Nephron progenitor cell (in vitro differentiated cells): Measurements from ENCODE around the gene KLK10.
"Not testable (repeated sequence)": the region's sequence is repeated elsewhere in the genome, so short reads cannot be mapped to it uniquely, and the experiment has no call there.

Source experiments
- DNase-seq: peaks from one replicate; pipeline ENCODE4 v3.0.0; 2021
- H3K27ac Mint-ChIP-seq: 2 replicates; pipeline ENCODE4 v1.8.0; 2021; ENCODE audit warnings: mild to moderate bottlenecking, moderate library complexity, mixed read lengths
- H3K27me3 Mint-ChIP-seq: 2 replicates; pipeline ENCODE4 v1.8.0; 2021; ENCODE audit warnings: mild to moderate bottlenecking, low read depth, mixed read lengths; ENCODE audit not compliant: poor library complexity
- H3K36me3 Mint-ChIP-seq: 2 replicates; pipeline ENCODE4 v1.8.0; 2021; ENCODE audit warnings: low read depth, mixed read lengths
- H3K4me1 Mint-ChIP-seq: 2 replicates; pipeline ENCODE4 v1.8.0; 2021; ENCODE audit warnings: mixed read lengths
- H3K4me3 Mint-ChIP-seq: 2 replicates; pipeline ENCODE4 v1.8.0; 2021; ENCODE audit warnings: mild to moderate bottlenecking, moderate library complexity, mixed read lengths
- H3K9me3 Mint-ChIP-seq: 2 replicates; pipeline ENCODE4 v1.8.0; 2021; ENCODE audit warnings: mild to moderate bottlenecking, moderate library complexity, mixed read lengths
- CTCF ChIP-seq: fragments of 200-600 bp; sonication (generic); IDR thresholded peaks from 2 replicates; pipeline ENCODE4 v1.5.0; 2021; ENCODE audit warnings: antibody characterized with exemption

KLK10 gene

GRCh38 chr19:51000426-51000825, 19.1 kb downstream of the KLK10 start:
- H3K27ac Mint-ChIP-seq: no peak overlapping the region
- H3K4me1 Mint-ChIP-seq: peaks cover 52% of the 10 kb centered on the region
- TF ChIP-seq CTCF: no peak
- no peaks in the 10 kb centered on the region for H3K36me3 Mint-ChIP-seq
- H3K9me3 Mint-ChIP-seq: no peaks in the 10 kb centered on the region
- DNase-seq: no peak
- peaks cover 70% of the 10 kb centered on the region for H3K27me3 Mint-ChIP-seq
- peak overlapping the region; percentile 56 for H3K4me3 Mint-ChIP-seq

DNA sequence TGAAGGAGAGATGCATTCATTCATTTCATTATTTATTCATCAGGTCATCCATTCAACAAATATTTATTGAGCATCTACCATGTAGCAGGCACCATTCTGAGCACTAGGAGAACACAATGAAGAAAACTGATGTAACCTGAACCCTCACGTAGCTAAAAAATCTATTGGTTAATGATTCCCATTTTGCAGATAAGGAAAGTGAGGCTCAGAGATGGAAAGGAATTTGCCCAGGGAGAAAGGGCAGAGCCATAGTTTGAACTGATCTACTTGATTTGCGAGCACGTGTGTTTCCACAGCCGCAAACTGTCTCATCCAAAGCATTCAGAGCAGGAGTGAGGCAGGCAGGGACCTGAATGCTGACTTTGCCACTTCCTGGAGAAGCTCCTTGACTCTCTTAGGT, 20.8 kb downstream of the KLK10 start:
- TF ChIP-seq CTCF: no peak
- no peak overlapping the region for H3K4me3 Mint-ChIP-seq

GRCh38 chr19:50998061-50998460, 21.4 kb downstream of the KLK10 start:
- no peak overlapping the region for H3K27ac Mint-ChIP-seq
- peaks cover 37% of the 10 kb centered on the region for H3K4me1 Mint-ChIP-seq
- H3K27me3 Mint-ChIP-seq: peaks cover 57% of the 10 kb centered on the region
- DNase-seq: no peak
- peaks cover 3% of the 10 kb centered on the region for H3K9me3 Mint-ChIP-seq
- H3K4me3 Mint-ChIP-seq: no peak overlapping the region
- H3K36me3 Mint-ChIP-seq: no peaks in the 10 kb centered on the region
- TF ChIP-seq CTCF: no peak

More for the DNA sequence above, 20.8 kb downstream of the KLK10 start:
- Mint-ChIP-seq H3K27me3 (peaks cover 62% of the 10 kb centered on the region), H3K4me1 (peaks cover 43% of the 10 kb centered on the region), H3K36me3 (no peaks in the 10 kb centered on the region), H3K27ac (no peak overlapping the region), H3K9me3 (peaks cover 3% of the 10 kb centered on the region)
- DNase-seq: no peak

GRCh38 chr19:50994129-50994528, 25.4 kb downstream of the KLK10 start:
- no peak overlapping the region for H3K4me3 Mint-ChIP-seq
- TF ChIP-seq CTCF: no peak
- no peaks in the 10 kb centered on the region for H3K36me3 Mint-ChIP-seq
- H3K9me3 Mint-ChIP-seq: peaks cover 3% of the 10 kb centered on the region
- DNase-seq: no peak
- peaks cover 19% of the 10 kb centered on the region for H3K4me1 Mint-ChIP-seq
- peaks cover 63% of the 10 kb centered on the region for H3K27me3 Mint-ChIP-seq
- no peak overlapping the region for H3K27ac Mint-ChIP-seq

DNA sequence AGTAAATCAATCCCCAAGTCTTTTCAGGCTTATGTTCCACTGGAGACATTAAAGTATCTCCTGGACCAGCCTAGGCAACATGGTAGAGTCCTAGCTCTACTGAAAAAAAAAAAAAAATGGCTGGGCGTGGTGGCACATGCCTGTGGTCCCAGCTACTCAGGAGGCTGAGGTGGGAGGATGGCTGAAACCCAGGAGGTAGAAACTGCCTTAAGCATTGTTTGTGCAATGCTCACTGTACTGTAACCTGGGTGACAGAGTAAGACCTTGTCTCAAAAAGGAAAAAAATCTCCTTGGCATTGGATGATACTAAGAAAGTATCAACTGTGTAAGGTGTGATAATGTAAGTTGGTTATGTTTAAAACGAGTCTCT, 26.9 kb downstream of the KLK10 start:
- no peak overlapping the region for H3K4me3 Mint-ChIP-seq
- H3K27me3 Mint-ChIP-seq: peaks cover 63% of the 10 kb centered on the region
- H3K4me1 Mint-ChIP-seq: peaks cover 12% of the 10 kb centered on the region
- H3K36me3 Mint-ChIP-seq: no peaks in the 10 kb centered on the region
- no peak for DNase-seq
- TF ChIP-seq CTCF: no peak
- H3K9me3 Mint-ChIP-seq: peaks cover 3% of the 10 kb centered on the region
- H3K27ac Mint-ChIP-seq: no peak overlapping the region

DNA sequence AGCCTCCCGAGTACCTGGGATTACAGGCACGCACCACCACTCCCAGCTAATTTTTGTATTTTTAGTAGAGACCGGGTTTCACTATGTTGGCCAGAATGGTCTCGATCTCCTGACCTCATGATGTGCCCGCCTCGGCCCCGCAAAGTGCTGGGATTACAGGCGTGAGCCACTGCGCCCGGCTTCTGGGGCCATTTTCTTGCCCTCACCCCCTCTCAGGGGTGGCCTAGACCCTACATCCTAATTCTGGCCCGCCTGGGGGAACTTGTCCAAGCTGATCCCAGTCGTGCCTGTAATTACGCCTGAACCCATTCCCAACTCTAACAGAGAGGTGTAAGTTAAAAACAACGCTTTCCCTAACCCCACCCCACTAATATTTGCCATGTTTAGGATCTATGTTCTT, 35.1 kb downstream of the KLK10 start:
- H3K4me3 Mint-ChIP-seq, H3K9me3 Mint-ChIP-seq, H3K27ac Mint-ChIP-seq, H3K36me3 Mint-ChIP-seq, DNase-seq: not testable (repeated sequence)
- H3K27me3 Mint-ChIP-seq: peaks cover 82% of the 10 kb centered on the region
- peaks cover 27% of the 10 kb centered on the region for H3K4me1 Mint-ChIP-seq
